SJSA1 (cell line): ENCODE data around the gene ALS2CL. TPM values are rescaled to one million over a fixed set of nuclear protein-coding genes. Genes with fewer than 3 reads are reported as not detected.

Experiments
- DNase-seq, 2 experiments: peaks; one replicate each; pipeline ENCODE4 v3.0.0-alpha.2; 2015 to 2020; ENCODE audit warnings: low spot score in 2 of 2, low read depth in 1 of 2
- H3K27ac ChIP-seq: fragments of 250-450 bp; sonication (Bioruptor Pico); 2 replicates; pipeline ENCODE4 v1.5.1; 2020; ENCODE audit warnings: mild to moderate bottlenecking, moderate library complexity
- H3K27me3 ChIP-seq: fragments of 250-450 bp; sonication (Bioruptor Pico); replicated peaks from 2 replicates; pipeline ENCODE4 v1.5.1; 2020; ENCODE audit warnings: mild to moderate bottlenecking, moderate library complexity
- H3K36me3 ChIP-seq: fragments of 250-450 bp; sonication (Bioruptor Pico); 2 replicates; pipeline ENCODE4 v1.5.1; 2020; ENCODE audit warnings: mild to moderate bottlenecking
- H3K4me1 ChIP-seq: fragments of 250-450 bp; sonication (Bioruptor Pico); replicated peaks from 2 replicates; pipeline ENCODE4 v1.6.1; 2021; ENCODE audit warnings: mild to moderate bottlenecking
- H3K4me3 ChIP-seq: fragments of 250-450 bp; sonication (Bioruptor Pico); 2 replicates; pipeline ENCODE4 v1.5.1; 2020; ENCODE audit warnings: mild to moderate bottlenecking
- H3K9me3 ChIP-seq: fragments of 250-450 bp; sonication (Bioruptor Pico); replicated peaks from 2 replicates; pipeline ENCODE4 v1.5.1; 2020; ENCODE audit warnings: mild to moderate bottlenecking
- total RNA-seq: library from RNA; depleted of rRNA; stranded (reverse); fragments of >200 nt; shearing (Covaris generic); gene quantifications from 2 replicates; pipeline ENCODE4 v1.2.3, GENCODE V29; 2014; rRNA removed

ALS2CL gene
- total RNA-seq, 1 experiment from 2014 or later = 0.37 TPM

DNA sequence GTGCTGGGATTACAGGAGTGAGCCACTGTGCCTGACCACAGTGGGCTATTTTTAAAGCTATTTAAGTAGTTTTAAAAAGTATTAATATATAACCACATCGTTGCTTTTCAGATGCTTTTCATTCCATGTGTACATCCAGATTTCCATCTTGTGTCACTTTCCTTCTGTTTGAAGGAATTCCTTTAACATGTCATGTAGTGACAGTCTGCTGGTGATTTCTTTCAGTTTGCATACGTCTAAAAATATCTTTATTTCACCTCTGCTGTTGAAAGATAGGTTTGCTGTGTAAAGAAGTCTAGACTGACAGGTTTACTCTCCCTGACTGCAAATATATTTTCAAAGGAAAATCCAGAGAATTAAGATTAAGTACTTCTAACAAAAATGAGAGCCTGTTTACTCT, 68.9 kb downstream of the ALS2CL start:
- Histone ChIP-seq H3K9me3 (no peaks in the 10 kb centered on the region), H3K27me3 (no peaks in the 10 kb centered on the region; the same call in 1 of the 2 replicates), H3K4me3 (no peak overlapping the region), H3K4me1 (no peaks in the 10 kb centered on the region), H3K36me3 (no peaks in the 10 kb centered on the region), H3K27ac (no peak overlapping the region)
- DNase-seq = no peak

GRCh38 chr3:46619845-46620778, 73.4 kb downstream of the ALS2CL start:
- H3K27me3 ChIP-seq = no peaks in the 10 kb centered on the region; the same call in 1 of the 2 replicates
- H3K9me3 ChIP-seq = no peaks in the 10 kb centered on the region
- H3K36me3 ChIP-seq = no peaks in the 10 kb centered on the region
- H3K4me3 ChIP-seq = no peak overlapping the region
- no peaks in the 10 kb centered on the region for H3K4me1 ChIP-seq
- DNase-seq = no peak
- H3K27ac ChIP-seq = no peak overlapping the region

Other genes with a start within 250 kb of the ALS2CL start
- 0.08 TPM in 1 of 2 replicates, not detected in the other for gene LTF, start 228.8 kb downstream of the ALS2CL start, total RNA-seq
- not detected in 2 replicates for gene RTP3, start 195.7 kb downstream of the ALS2CL start, total RNA-seq
- gene LRRC2, start 127.4 kb downstream of the ALS2CL start, total RNA-seq = 0.61 and 2.8 TPM in 2 replicates
- not detected in 2 replicates for gene FAM240A, start 81.2 kb downstream of the ALS2CL start, total RNA-seq
- gene TMIE, start 7.7 kb upstream of the ALS2CL start, total RNA-seq = not detected in 2 replicates
- gene PRSS50, start 24.2 kb upstream of the ALS2CL start, total RNA-seq = not detected in 2 replicates
- gene MYL3, start 169.8 kb upstream of the ALS2CL start, total RNA-seq = not detected in 2 replicates
- not detected in 2 replicates for gene PTH1R, start 184.0 kb upstream of the ALS2CL start, total RNA-seq